KMS-11 (cell line): ENCODE measurements around the gene AKIP1.

Experiments used
- H2AFZ ChIP-seq: fragments of 200-600 bp; sonication (generic); 2 replicates; pipeline ENCODE4 v1.6.1; 2016; ENCODE audit warnings: antibody characterized with exemption, mixed run types, low read depth
- H3K27ac ChIP-seq: fragments of 200-600 bp; sonication (generic); 2 replicates; pipeline ENCODE4 v1.6.1; 2016; ENCODE audit warnings: mild to moderate bottlenecking, mixed run types
- H3K27me3 ChIP-seq: fragments of 200-600 bp; sonication (generic); 2 replicates; pipeline ENCODE4 v1.6.1; 2017; ENCODE audit warnings: mild to moderate bottlenecking, low read depth, mixed run types, moderate library complexity; ENCODE audit not compliant: insufficient read depth
- H3K36me3 ChIP-seq: fragments of 200-600 bp; sonication (generic); 2 replicates; pipeline ENCODE4 v1.6.1; 2017; ENCODE audit warnings: mild to moderate bottlenecking, mixed run types; ENCODE audit not compliant: insufficient read depth
- H3K4me1 ChIP-seq: fragments of 200-600 bp; sonication (generic); 2 replicates; pipeline ENCODE4 v1.6.1; 2016; ENCODE audit warnings: mild to moderate bottlenecking, low read depth, mixed run types; ENCODE audit not compliant: poor library complexity, severe bottlenecking
- H3K4me2 ChIP-seq: fragments of 200-600 bp; sonication (generic); 2 replicates; pipeline ENCODE4 v1.7.0; 2016; ENCODE audit warnings: mild to moderate bottlenecking, mixed run types
- H3K4me3 ChIP-seq: fragments of 200-600 bp; sonication (generic); IDR thresholded peaks from 2 replicates; pipeline ENCODE4 v1.6.1; 2017; ENCODE audit warnings: low read depth, low read length, mixed read lengths; ENCODE audit not compliant: insufficient read depth
- H3K79me2 ChIP-seq: fragments of 200-600 bp; sonication (generic); 2 replicates; pipeline ENCODE4 v1.6.1; 2016; ENCODE audit warnings: low read depth, mixed run types; ENCODE audit not compliant: insufficient read depth
- H3K9ac ChIP-seq: fragments of 200-600 bp; sonication (generic); 2 replicates; pipeline ENCODE4 v1.6.1; 2016; ENCODE audit warnings: mild to moderate bottlenecking, mixed run types
- H4K20me1 ChIP-seq: fragments of 200-600 bp; sonication (generic); 2 replicates; pipeline ENCODE4 v1.6.1; 2016; ENCODE audit warnings: mild to moderate bottlenecking, mixed run types; ENCODE audit not compliant: insufficient read depth
- TF ChIP-seq, protein P1 (sequence below): fragments of 200-600 bp; sonication (generic); conservative IDR thresholded peaks from 2 replicates; pipeline ENCODE4 v1.6.1; 2017; ENCODE audit warnings: low read depth, mild to moderate bottlenecking, antibody characterized with exemption, low read length, moderate library complexity, mixed read lengths

Gene AKIP1

DNA sequence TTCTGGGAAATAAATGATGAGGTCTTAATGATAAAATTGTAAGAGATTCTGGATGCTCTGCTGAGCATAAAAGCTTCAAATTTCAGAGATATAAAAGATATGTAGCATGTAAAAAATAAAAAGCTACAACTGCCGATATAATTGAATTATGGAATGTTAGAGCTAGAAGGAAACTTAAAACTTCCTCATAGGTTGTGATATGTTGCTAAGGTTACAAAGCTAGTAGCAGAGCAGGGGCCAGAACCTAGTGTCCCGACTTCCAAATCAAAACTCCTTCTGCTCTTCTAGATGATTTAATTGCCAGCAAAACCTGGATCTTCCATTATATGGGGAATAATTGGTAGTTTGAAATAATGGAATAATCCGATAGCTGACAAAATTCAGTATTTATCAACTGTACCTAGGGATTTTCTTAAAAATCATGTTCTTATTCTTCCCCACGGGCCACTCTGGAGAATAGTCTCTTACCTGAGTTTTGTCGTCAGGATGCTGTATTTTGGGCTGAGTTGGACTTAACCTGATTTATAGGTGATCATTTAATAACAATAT, 31.6 kb downstream of the AKIP1 start, which contains the start of gene ASCL3:
TSS of gene ASCL3 (minus strand) at position 499 of the 549 bp plus-strand sequence. CDS start 4,855 bp downstream, outside the sequence.
- no peak within 1 kb of the TSS for H3K9ac ChIP-seq
- H3K4me1 ChIP-seq, result peaks cover 14% of the 10 kb centered on the region
- no peaks in the 10 kb centered on the region for H3K79me2 ChIP-seq
- H3K4me3 ChIP-seq, result no peak within 1 kb of the TSS
- no peak within 1 kb of the TSS for H3K27ac ChIP-seq
- TF ChIP-seq, protein P1, sequence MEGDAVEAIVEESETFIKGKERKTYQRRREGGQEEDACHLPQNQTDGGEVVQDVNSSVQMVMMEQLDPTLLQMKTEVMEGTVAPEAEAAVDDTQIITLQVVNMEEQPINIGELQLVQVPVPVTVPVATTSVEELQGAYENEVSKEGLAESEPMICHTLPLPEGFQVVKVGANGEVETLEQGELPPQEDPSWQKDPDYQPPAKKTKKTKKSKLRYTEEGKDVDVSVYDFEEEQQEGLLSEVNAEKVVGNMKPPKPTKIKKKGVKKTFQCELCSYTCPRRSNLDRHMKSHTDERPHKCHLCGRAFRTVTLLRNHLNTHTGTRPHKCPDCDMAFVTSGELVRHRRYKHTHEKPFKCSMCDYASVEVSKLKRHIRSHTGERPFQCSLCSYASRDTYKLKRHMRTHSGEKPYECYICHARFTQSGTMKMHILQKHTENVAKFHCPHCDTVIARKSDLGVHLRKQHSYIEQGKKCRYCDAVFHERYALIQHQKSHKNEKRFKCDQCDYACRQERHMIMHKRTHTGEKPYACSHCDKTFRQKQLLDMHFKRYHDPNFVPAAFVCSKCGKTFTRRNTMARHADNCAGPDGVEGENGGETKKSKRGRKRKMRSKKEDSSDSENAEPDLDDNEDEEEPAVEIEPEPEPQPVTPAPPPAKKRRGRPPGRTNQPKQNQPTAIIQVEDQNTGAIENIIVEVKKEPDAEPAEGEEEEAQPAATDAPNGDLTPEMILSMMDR, result no peak
- H3K36me3 ChIP-seq, result no peaks in the 10 kb centered on the region
- no peak within 1 kb of the TSS for H2AFZ ChIP-seq
- H4K20me1 ChIP-seq, result no peaks in the 10 kb centered on the region
- H3K27me3 ChIP-seq, result no peaks in the 10 kb centered on the region
- H3K4me2 ChIP-seq, result no peak within 1 kb of the TSS

DNA sequence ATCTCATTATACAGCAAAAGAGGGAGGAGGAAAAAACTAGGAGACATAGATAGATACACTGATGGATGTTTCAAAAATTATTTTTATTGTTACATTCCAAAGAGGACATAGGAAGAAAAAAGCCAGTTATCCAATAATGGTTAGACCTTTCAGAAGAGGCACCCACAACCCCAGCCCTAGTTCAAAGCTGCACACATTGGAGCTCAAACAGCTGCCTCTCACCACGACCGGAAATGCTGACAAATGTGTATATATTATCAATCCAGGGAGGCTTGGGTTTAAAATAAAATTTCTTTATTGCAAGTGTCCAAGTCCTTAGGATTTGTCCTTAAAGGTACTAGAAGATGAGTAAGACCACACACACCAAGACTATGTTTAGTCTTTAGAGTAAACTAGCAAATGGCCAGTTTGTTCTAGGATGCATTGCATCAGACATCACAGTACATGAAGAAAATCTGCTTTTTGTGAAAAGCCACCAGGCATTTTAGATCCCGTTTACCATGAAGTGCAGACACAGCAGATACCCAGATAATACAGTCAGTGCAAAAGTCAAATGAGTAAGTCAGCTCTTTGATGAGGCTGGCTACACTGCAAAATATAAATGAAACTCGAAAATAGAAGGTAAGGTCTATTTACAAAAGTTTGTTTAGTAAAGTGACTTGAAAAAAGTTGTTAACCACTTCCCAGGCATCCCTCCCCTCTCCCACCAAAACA, 36.4 kb downstream of the AKIP1 start:
- Histone ChIP-seq H4K20me1 (no peaks in the 10 kb centered on the region), H2AFZ (no peak overlapping the region), H3K27ac (peak overlapping the region; percentile 67), H3K9ac (no peak overlapping the region; the same call in 1 of the 2 replicates), H3K79me2 (no peaks in the 10 kb centered on the region), H3K4me3 (no peak overlapping the region), H3K36me3 (no peaks in the 10 kb centered on the region), H3K4me1 (peaks cover 28% of the 10 kb centered on the region), H3K4me2 (peak overlapping the region; percentile 68), H3K27me3 (no peaks in the 10 kb centered on the region)
- TF ChIP-seq, protein P1, result no peak

DNA sequence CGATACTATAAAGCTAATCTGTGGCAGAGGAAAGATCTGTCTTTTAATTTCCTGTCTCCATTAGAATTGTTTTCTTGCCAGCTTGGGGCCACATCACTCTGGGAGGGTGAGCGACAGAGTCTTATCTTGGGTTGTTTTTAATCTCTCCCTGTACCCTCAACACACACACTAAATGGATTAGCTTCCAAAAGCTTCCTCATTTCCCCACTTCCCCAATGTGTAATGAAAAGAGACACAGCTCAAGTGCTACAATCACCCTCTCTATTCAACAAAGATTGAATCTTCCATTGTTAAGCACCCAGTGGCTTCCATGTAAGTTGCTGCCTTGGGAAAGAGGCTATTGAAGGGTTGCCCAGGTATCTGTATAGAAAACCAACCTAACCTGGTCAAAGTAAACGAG, 37.9 kb downstream of the AKIP1 start:
- peaks cover 28% of the 10 kb centered on the region for H3K4me1 ChIP-seq
- no peak overlapping the region for H3K4me3 ChIP-seq
- no peaks in the 10 kb centered on the region for H4K20me1 ChIP-seq
- no peaks in the 10 kb centered on the region for H3K79me2 ChIP-seq
- no peak overlapping the region for H2AFZ ChIP-seq
- no peak overlapping the region for H3K27ac ChIP-seq
- no peaks in the 10 kb centered on the region for H3K36me3 ChIP-seq
- no peaks in the 10 kb centered on the region for H3K27me3 ChIP-seq
- no peak overlapping the region for H3K4me2 ChIP-seq
- TF ChIP-seq, protein P1, result no peak
- H3K9ac ChIP-seq, result no peak overlapping the region

DNA sequence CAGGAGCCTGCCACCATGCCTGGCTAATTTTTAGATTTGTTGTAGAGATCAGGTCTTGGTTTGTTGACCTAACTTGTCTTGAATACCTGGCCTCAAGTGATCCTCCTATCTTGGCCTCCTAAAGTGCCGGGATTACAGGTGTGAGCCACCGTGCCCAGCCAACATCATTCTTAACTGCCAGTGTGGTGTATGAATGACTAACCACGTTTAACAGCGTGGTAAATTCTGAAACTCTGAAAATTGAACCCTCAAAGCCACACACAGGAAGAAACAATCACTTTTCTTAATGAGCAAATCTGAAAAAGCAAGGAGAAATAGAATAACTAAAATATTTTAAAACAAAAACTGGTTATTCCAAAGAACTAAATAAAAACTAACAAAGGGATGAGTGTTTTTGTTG, 45.9 kb downstream of the AKIP1 start:
- no peak overlapping the region for H2AFZ ChIP-seq
- H3K79me2 ChIP-seq, result peaks cover 14% of the 10 kb centered on the region; the same call in 1 of the 2 replicates
- H3K9ac ChIP-seq, result no peak overlapping the region
- TF ChIP-seq, protein P1, result no peak
- H3K4me1 ChIP-seq, result peaks cover 29% of the 10 kb centered on the region
- H3K27me3 ChIP-seq, result no peaks in the 10 kb centered on the region
- H3K4me2 ChIP-seq, result no peak overlapping the region
- H3K4me3 ChIP-seq, result no peak overlapping the region
- no peak overlapping the region for H3K27ac ChIP-seq
- 0 out of 2 replicates have a peak, but pooled peaks cover 4% of the 10 kb centered on the region for H3K36me3 ChIP-seq
- H4K20me1 ChIP-seq, result no peaks in the 10 kb centered on the region
